Esophagus squamous epithelium (tissue), 5 donors: ENCODE results near the gene WDR49. TPM values are rescaled to one million over a fixed set of nuclear protein-coding genes. Genes with fewer than 3 reads are reported as not detected.

Source experiments
- DNase-seq: peaks from one replicate; lab custom pipeline; 2025; lab: John Stamatoyannopoulos, UW
- H3K27ac ChIP-seq, 4 donors: fragments of 200-600 bp; sonication (generic); one replicate each; pipeline ENCODE4 v1.5.1; 2016 to 2019; ENCODE audit warnings: mild to moderate bottlenecking in 1 of 4
- H3K27me3 ChIP-seq, 4 donors: fragments of 200-600 bp; sonication (generic); 1 replicate in 3 of 4; 2 replicates in 1 of 4; pipeline versions ENCODE4 v1.5.1 to v1.6.0; 2017 to 2021; ENCODE audit warnings: antibody characterized with exemption in 1 of 4
- H3K36me3 ChIP-seq, 3 donors: fragments of 200-600 bp; sonication (generic); one replicate each; pipeline ENCODE4 v1.5.1; 2016 to 2019
- H3K4me1 ChIP-seq, 3 donors: fragments of 200-600 bp; sonication (generic); one replicate each; pipeline ENCODE4 v1.5.1; 2017 to 2019
- H3K4me3 ChIP-seq, 4 donors: fragments of 200-600 bp; sonication (generic); 1 replicate in 3 of 4; 2 replicates in 1 of 4; pipeline ENCODE4 v1.5.1; 2016 to 2019; ENCODE audit warnings: mild to moderate bottlenecking in 2 of 4, moderate library complexity in 1 of 4
- H3K9me3 ChIP-seq, 3 donors: fragments of 200-600 bp; sonication (generic); one replicate each; pipeline ENCODE4 v1.5.1; 2016 to 2019
- CTCF ChIP-seq, 6 experiments: fragments of 450-650 bp in 4 of 6; fragments of 200-600 bp in 2 of 6; sonication (generic) in 2 of 6; IDR thresholded peaks; one replicate each; pipeline ENCODE4 v1.5.1; 2016 to 2019; ENCODE audit warnings: antibody characterized with exemption in 6 of 6, mild to moderate bottlenecking in 4 of 6, moderate library complexity in 4 of 6
- POLR2A ChIP-seq, 4 donors: fragments of 450-650 bp; IDR thresholded peaks; one replicate each; pipeline ENCODE4 v1.6.1; 2017; ENCODE audit warnings: antibody characterized with exemption in 4 of 4, mild to moderate bottlenecking in 4 of 4, moderate library complexity in 3 of 4
- WGBS, 2 donors: methylation state at CpG; one replicate each; pipeline ENCODE4 v1.1.5; 2018; 5-methylcytosine and 5-hydroxymethylcytosine counted together
- intact Hi-C: fragments of 100-400 bp; cut with DNase I; formaldehyde crosslinking; loops from one replicate; pipeline ENCODE4 v1.15.0; 2022
- total RNA-seq, 4 donors: library from RNA; depleted of rRNA; stranded (reverse); fragments of >200 nt; gene quantifications; one replicate each; pipeline ENCODE4 v1.1.0, GENCODE V29; 2016
- donor health status: DM: yes; HTN: yes; CAD: no.

WDR49 gene
- total RNA-seq, 4 donors from 2014 or later: 1.9 to 9.5 (median 7.4) TPM; not detected in 1

GRCh38 chr3:167684388-167684993 lies 30.7 kb upstream of the WDR49 start:
- no peaks in the 10 kb centered on the region for H3K9me3 ChIP-seq
- no peak overlapping the region for H3K27ac ChIP-seq
- H3K4me3 ChIP-seq: no peak overlapping the region
- H3K4me1 ChIP-seq: no peaks in the 10 kb centered on the region
- DNase-seq: no peak
- TF ChIP-seq POLR2A (IDR thresholded peaks at IDR 0.05) (no peak), CTCF (IDR thresholded peaks at IDR 0.05) (peak; percentile 47 to 83 (median 66))
- no peaks in the 10 kb centered on the region for H3K27me3 ChIP-seq
- intact Hi-C loops: loop anchor here (5.0 kb wide), 1 partner anchor 302 kb away; the partner anchor contains the start of gene ZBBX
- peaks cover 0 to 79% (median 0%) of the 10 kb centered on the region in 3 donors for H3K36me3 ChIP-seq

GRCh38 chr3:167679526-167679925 lies 25.8 kb upstream of the WDR49 start:
- Histone ChIP-seq H3K4me3 (no peak overlapping the region), H3K27me3 (no peaks in the 10 kb centered on the region), H3K27ac (no peak overlapping the region), H3K36me3 (peaks cover 0 to 79% (median 0%) of the 10 kb centered on the region in 3 donors), H3K4me1 (no peaks in the 10 kb centered on the region), H3K9me3 (peaks cover 0 to 22% (median 17%) of the 10 kb centered on the region in 3 donors)
- WGBS, 2 donors: 88 to 95% methylated on average over 4 of the region's 4 CpGs
- intact Hi-C loops: no loop called here
- no peak for TF ChIP-seq POLR2A (IDR thresholded peaks at IDR 0.05)
- TF ChIP-seq CTCF (IDR thresholded peaks at IDR 0.05): no peak
- no peak for DNase-seq

- Histone ChIP-seq H3K36me3 (peaks cover 0 to 72% (median 0%) of the 10 kb centered on the region in 3 donors), H3K4me3 (no peak overlapping the region), H3K9me3 (peaks cover 0 to 22% (median 17%) of the 10 kb centered on the region in 3 donors), H3K27me3 (no peaks in the 10 kb centered on the region), H3K4me1 (no peaks in the 10 kb centered on the region), H3K27ac (no peak overlapping the region)
- 88 to 100% methylated on average over 1 of the region's 1 CpG for WGBS, 2 donors
- intact Hi-C loops: no loop called here
- TF ChIP-seq POLR2A (IDR thresholded peaks at IDR 0.05): no peak
- no peak for TF ChIP-seq CTCF (IDR thresholded peaks at IDR 0.05)
- DNase-seq: no peak
Measured at GRCh38 chr3:167675848-167676247, 22.1 kb upstream of the WDR49 start.

GRCh38 chr3:167673221-167673620 lies 19.5 kb upstream of the WDR49 start:
- intact Hi-C loops: no loop called here

More at GRCh38 chr3:167673221-167673620, 19.5 kb upstream of the WDR49 start:
- DNase-seq: no peak
- H3K36me3 ChIP-seq: peaks cover 0 to 64% (median 0%) of the 10 kb centered on the region in 3 donors
- no peak overlapping the region for H3K27ac ChIP-seq
- no peak for TF ChIP-seq POLR2A (IDR thresholded peaks at IDR 0.05)
- TF ChIP-seq CTCF (IDR thresholded peaks at IDR 0.05): no peak
- H3K4me1 ChIP-seq: no peaks in the 10 kb centered on the region
- no peaks in the 10 kb centered on the region for H3K27me3 ChIP-seq
- no peak overlapping the region for H3K4me3 ChIP-seq
- 94 to 100% methylated on average over 1 of the region's 1 CpG for WGBS, 2 donors
- H3K9me3 ChIP-seq: peaks cover 0 to 22% (median 17%) of the 10 kb centered on the region in 3 donors
